GM18502 (cell line): ENCODE measurements around the gene KLF14.
"Not testable (repeated sequence)": the region's sequence is repeated elsewhere in the genome, so short reads cannot be mapped to it uniquely, and the experiment has no call there.

Experiments used
- ATAC-seq: cut with Tn5 transposase; IDR thresholded peaks from one replicate; pipeline ENCODE4 v1.9.1; 2021; ENCODE audit warnings: mild to moderate bottlenecking; ENCODE audit not compliant: unreplicated experiment, poor library complexity

The KLF14 gene

GRCh38 chr7:130733931-130734814 lies at the start of gene KLF14:
Gene KLF14, minus strand, starts transcription at chr7:130734207. Its CDS starts 174 bp downstream, at chr7:130734033.
- peak; percentile 54 for ATAC-seq

GRCh38 chr7:130781346-130781745 lies 47.3 kb upstream of the KLF14 start:
- ATAC-seq, result no peak

GRCh38 chr7:130777426-130777825 lies 43.4 kb upstream of the KLF14 start:
- no peak for ATAC-seq

- ATAC-seq, result not testable (repeated sequence)
Measured at GRCh38 chr7:130772456-130772855, 38.4 kb upstream of the KLF14 start.

DNA sequence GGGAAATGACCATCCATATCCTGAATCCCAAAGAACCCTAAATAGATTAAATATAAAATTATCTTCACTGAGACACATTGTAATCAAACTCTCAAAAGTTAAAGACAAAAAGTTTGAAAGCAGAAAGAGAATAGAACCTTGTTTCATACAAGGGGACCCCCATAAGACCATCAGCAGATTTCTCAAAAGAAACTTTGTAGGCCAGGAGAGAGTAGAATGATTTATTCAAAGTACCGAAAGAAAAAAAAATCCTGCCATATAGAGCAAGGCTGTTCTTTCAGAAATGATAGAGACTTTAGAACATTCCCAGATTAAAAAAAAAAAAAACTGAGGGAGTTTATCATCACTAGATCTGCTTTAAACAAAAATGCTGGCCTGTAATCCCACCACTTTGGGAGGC lies 34.8 kb upstream of the KLF14 start:
- ATAC-seq, result no peak

DNA sequence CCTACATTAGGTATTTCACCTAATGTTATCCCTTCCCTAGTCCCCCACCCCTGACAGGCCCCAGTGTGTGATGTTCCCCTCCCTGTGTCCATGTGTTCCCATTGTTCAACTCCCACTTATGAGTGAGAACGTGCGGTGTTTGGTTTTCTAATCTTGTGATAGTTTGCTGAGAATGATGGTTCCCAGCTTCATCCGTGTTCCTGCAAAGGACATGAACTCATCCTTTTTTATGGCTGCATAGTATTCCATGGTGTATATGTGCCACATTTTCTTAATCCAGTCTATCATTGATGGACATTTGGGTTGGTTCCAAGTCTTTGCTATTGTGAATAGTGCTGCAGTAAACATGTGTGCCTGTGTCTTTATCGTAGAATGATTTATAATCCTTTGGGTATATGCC lies 30.6 kb upstream of the KLF14 start:
- not testable (repeated sequence) for ATAC-seq

GRCh38 chr7:130758429-130759056 lies 24.5 kb upstream of the KLF14 start:
- ATAC-seq, result no peak

DNA sequence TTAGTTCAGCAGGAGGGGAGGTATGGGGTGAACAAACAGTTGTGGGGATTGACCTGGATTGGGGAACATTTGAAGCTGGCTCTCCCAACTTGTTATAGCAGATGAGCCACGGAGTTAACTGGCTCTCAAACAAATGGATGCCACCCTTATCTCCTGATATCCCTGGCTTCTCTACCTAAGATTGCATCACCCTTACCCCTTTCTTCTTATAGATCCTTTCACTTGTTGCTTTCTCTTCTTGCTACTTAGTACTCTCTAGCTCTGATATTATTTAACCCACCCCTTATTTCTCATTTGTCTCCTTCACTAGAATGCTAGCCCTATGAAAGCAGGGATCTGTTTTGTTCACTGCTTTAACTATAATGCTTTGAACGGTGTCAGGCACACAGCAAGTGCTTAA lies 22.3 kb upstream of the KLF14 start:
- ATAC-seq, result no peak

GRCh38 chr7:130752424-130752823 lies 18.4 kb upstream of the KLF14 start:
- ATAC-seq, result no peak

GRCh38 chr7:130750755-130751154 lies 16.7 kb upstream of the KLF14 start:
- ATAC-seq, result no peak

- no peak for ATAC-seq
Measured at GRCh38 chr7:130748531-130749389, 14.8 kb upstream of the KLF14 start.

GRCh38 chr7:130741331-130741995 lies 7.5 kb upstream of the KLF14 start:
- no peak for ATAC-seq

- no peak for ATAC-seq
Measured at GRCh38 chr7:130740606-130741005, 6.6 kb upstream of the KLF14 start.

- ATAC-seq, result no peak
Measured at GRCh38 chr7:130736298-130736900, 2.4 kb upstream of the KLF14 start.

- no peak for ATAC-seq
Measured at GRCh38 chr7:130734815-130735716, 1.1 kb upstream of the KLF14 start.

- peak; percentile 28 for ATAC-seq
Measured at GRCh38 chr7:130732980-130733930, 752 bp downstream of the KLF14 start.

- no peak for ATAC-seq
Measured at GRCh38 chr7:130723784-130724183, 10.2 kb downstream of the KLF14 start.
